ENCODE results near the gene GNAS. TPM values are rescaled to one million over a fixed set of nuclear protein-coding genes. Genes with fewer than 3 reads are reported as not detected.

GNAS gene
- total RNA-seq, 4 donors from 2014 or later = 521 to 893 (median 652) TPM

GRCh38 chr20:58880994-58881752 lies 28.7 kb downstream of the GNAS start:
- Histone ChIP-seq H3K4me1 (no peaks in the 10 kb centered on the region), H3K36me3 (no peaks in the 10 kb centered on the region), H3K27ac (no peak overlapping the region), H3K27me3 (no peaks in the 10 kb centered on the region), H3K9me3 (no peaks in the 10 kb centered on the region), H3K4me3 (no peak overlapping the region)
- TF ChIP-seq POLR2A (IDR thresholded peaks at IDR 0.05) (no peak), CTCF (IDR thresholded peaks at IDR 0.05) (no peak), EP300 (IDR thresholded peaks at IDR 0.05) (no peak), POLR2AphosphoS5 (IDR thresholded peaks at IDR 0.05) (no peak)
- 89 to 90% methylated on average over 9 of the region's 9 CpGs for WGBS, 2 donors (ENCODE audit: low coverage in 1 of 2)
- no peak for ATAC-seq

- no peak overlapping the region for H3K4me3 ChIP-seq
- ATAC-seq = no peak
- TF ChIP-seq CTCF (IDR thresholded peaks at IDR 0.05) (no peak), POLR2A (IDR thresholded peaks at IDR 0.05) (no peak), EP300 (IDR thresholded peaks at IDR 0.05) (no peak), POLR2AphosphoS5 (IDR thresholded peaks at IDR 0.05) (no peak)
- no peaks in the 10 kb centered on the region for H3K9me3 ChIP-seq
- H3K4me1 ChIP-seq = peaks cover 0 to 1% (median 0%) of the 10 kb centered on the region in 3 donors
- no peaks in the 10 kb centered on the region for H3K27me3 ChIP-seq
- WGBS, 2 donors (ENCODE audit: low coverage in 1 of 2) = 84 to 86% methylated on average over 5 of the region's 5 CpGs
- H3K27ac ChIP-seq = no peak overlapping the region
- no peaks in the 10 kb centered on the region for H3K36me3 ChIP-seq
Measured at GRCh38 chr20:58882704-58883089, 30.2 kb downstream of the GNAS start.

- H3K9me3 ChIP-seq = no peaks in the 10 kb centered on the region
Measured at GRCh38 chr20:58883241-58883691, 30.8 kb downstream of the GNAS start.

GRCh38 chr20:58884966-58885365 lies 32.5 kb downstream of the GNAS start:
- no peak for TF ChIP-seq CTCF (IDR thresholded peaks at IDR 0.05)
- no peak for TF ChIP-seq POLR2A (IDR thresholded peaks at IDR 0.05)
- TF ChIP-seq EP300 (IDR thresholded peaks at IDR 0.05) = no peak
- no peak for TF ChIP-seq POLR2AphosphoS5 (IDR thresholded peaks at IDR 0.05)
- ATAC-seq = no peak
- peaks cover 0 to 10% (median 0%) of the 10 kb centered on the region in 3 donors for H3K4me1 ChIP-seq
- no peaks in the 10 kb centered on the region for H3K36me3 ChIP-seq
- H3K27ac ChIP-seq = no peak overlapping the region
- no peaks in the 10 kb centered on the region for H3K9me3 ChIP-seq
- H3K4me3 ChIP-seq = no peak overlapping the region
- no peaks in the 10 kb centered on the region for H3K27me3 ChIP-seq
- WGBS, 2 donors (ENCODE audit: low coverage in 1 of 2) = 75% methylated on average over 3 of the region's 3 CpGs; no CpG with 5 or more reads in 1 of the 2 donors

More at GRCh38 chr20:58883241-58883691, 30.8 kb downstream of the GNAS start:
- no peak for ATAC-seq
- no peak overlapping the region for H3K27ac ChIP-seq
- no peak overlapping the region for H3K4me3 ChIP-seq
- TF ChIP-seq POLR2A (IDR thresholded peaks at IDR 0.05) = no peak
- no peak for TF ChIP-seq POLR2AphosphoS5 (IDR thresholded peaks at IDR 0.05)
- TF ChIP-seq CTCF (IDR thresholded peaks at IDR 0.05) = no peak
- no peak for TF ChIP-seq EP300 (IDR thresholded peaks at IDR 0.05)
- peaks cover 0 to 7% (median 0%) of the 10 kb centered on the region in 3 donors for H3K4me1 ChIP-seq
- 71 to 85% methylated on average over 7 to 9 of the region's 9 CpGs for WGBS, 2 donors (ENCODE audit: low coverage in 1 of 2)
- H3K36me3 ChIP-seq = no peaks in the 10 kb centered on the region
- no peaks in the 10 kb centered on the region for H3K27me3 ChIP-seq

- peaks cover 0 to 16% (median 0%) of the 10 kb centered on the region in 3 donors for H3K4me1 ChIP-seq
- TF ChIP-seq POLR2A (IDR thresholded peaks at IDR 0.05) = no peak
- no peak for TF ChIP-seq POLR2AphosphoS5 (IDR thresholded peaks at IDR 0.05)
- TF ChIP-seq CTCF (IDR thresholded peaks at IDR 0.05) = no peak
- TF ChIP-seq EP300 (IDR thresholded peaks at IDR 0.05) = no peak
- no peaks in the 10 kb centered on the region for H3K27me3 ChIP-seq
- H3K36me3 ChIP-seq = no peaks in the 10 kb centered on the region
- H3K27ac ChIP-seq = no peak overlapping the region
- ATAC-seq = no peak
- no peak overlapping the region for H3K4me3 ChIP-seq
- no peaks in the 10 kb centered on the region for H3K9me3 ChIP-seq
Measured at GRCh38 chr20:58886546-58886945, 34.0 kb downstream of the GNAS start.

Measured in gastroesophageal sphincter (tissue), 4 donors.